ENCODE data around the gene PARN.

DNA sequence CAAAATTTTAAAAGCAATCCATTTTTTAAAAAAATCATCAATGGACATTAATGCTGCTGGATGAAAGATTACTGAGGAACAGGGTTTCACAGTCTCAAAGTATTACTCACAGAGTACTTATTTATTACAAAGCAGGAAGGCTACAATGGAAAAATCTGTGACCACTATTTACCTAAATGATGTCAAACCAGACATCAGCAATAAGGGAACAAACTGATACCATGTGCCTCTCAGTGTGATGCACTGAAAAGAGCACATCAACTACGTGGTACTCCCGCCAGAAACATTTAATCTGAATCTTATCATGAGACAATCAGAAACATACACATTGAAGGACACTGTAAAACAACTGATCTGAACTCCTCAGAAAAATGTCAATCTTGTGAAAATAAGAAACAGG is 124.2 kb downstream of the PARN start:
- no peak for TF ChIP-seq EZH2phosphoT487 (IDR thresholded peaks at IDR 0.05; ENCODE audit: insufficient read depth, low read depth)
- no peak for TF ChIP-seq EZH2 (IDR thresholded peaks at IDR 0.05; ENCODE audit: insufficient read depth, poor library complexity, severe bottlenecking)
